Activated naive CD4-positive, alpha-beta T cell treated with anti-CD3 and anti-CD28 coated beads for 36 hours (primary cell): ENCODE measurements around the gene PLIN3. TPM values are rescaled to one million over a fixed set of nuclear protein-coding genes. Genes with fewer than 3 reads are reported as not detected.
"Not testable (repeated sequence)": the region's sequence is repeated elsewhere in the genome, so short reads cannot be mapped to it uniquely, and the experiment has no call there.

Source experiments
- CTCF ChIA-PET: fragments of 350-600 bp; sonication (Branson Sonifier 250); formaldehyde crosslinking; loops from one replicate; lab custom pipeline; 2021; ENCODE audit warnings: antibody characterized with exemption; lab: Charles Lee
- DNase-seq: peaks from one replicate; pipeline ENCODE4 v3.0.0-alpha.2; 2020
- H3K27ac Mint-ChIP-seq: one replicate; pipeline ENCODE4 v1.8.0; 2021; ENCODE audit warnings: mild to moderate bottlenecking, mixed read lengths
- H3K27me3 Mint-ChIP-seq: one replicate; pipeline ENCODE4 v1.8.0; 2021; ENCODE audit warnings: low read depth, mixed read lengths
- H3K36me3 Mint-ChIP-seq: one replicate; pipeline ENCODE4 v1.8.0; 2021; ENCODE audit warnings: low read depth, mixed read lengths
- H3K4me1 Mint-ChIP-seq: one replicate; pipeline ENCODE4 v1.8.0; 2021; ENCODE audit warnings: low read depth, mixed read lengths
- H3K4me3 Mint-ChIP-seq: one replicate; pipeline ENCODE4 v1.8.0; 2021; ENCODE audit warnings: mild to moderate bottlenecking, moderate library complexity, mixed read lengths
- H3K9me3 Mint-ChIP-seq: one replicate; pipeline ENCODE4 v1.8.0; 2021; ENCODE audit warnings: mixed read lengths
- intact Hi-C: fragments of 100-400 bp; cut with micrococcal nuclease; formaldehyde crosslinking; loops from one replicate; pipeline ENCODE4 v1.15.1; 2023
- total RNA-seq, 2 experiments: library from RNA; stranded (reverse); gene quantifications; one replicate each; pipeline ENCODE4 v1.2.3, GENCODE V29; 2021

The PLIN3 gene
- total RNA-seq, 2 experiments from 2014 or later = 16.1 to 17.1 TPM

DNA sequence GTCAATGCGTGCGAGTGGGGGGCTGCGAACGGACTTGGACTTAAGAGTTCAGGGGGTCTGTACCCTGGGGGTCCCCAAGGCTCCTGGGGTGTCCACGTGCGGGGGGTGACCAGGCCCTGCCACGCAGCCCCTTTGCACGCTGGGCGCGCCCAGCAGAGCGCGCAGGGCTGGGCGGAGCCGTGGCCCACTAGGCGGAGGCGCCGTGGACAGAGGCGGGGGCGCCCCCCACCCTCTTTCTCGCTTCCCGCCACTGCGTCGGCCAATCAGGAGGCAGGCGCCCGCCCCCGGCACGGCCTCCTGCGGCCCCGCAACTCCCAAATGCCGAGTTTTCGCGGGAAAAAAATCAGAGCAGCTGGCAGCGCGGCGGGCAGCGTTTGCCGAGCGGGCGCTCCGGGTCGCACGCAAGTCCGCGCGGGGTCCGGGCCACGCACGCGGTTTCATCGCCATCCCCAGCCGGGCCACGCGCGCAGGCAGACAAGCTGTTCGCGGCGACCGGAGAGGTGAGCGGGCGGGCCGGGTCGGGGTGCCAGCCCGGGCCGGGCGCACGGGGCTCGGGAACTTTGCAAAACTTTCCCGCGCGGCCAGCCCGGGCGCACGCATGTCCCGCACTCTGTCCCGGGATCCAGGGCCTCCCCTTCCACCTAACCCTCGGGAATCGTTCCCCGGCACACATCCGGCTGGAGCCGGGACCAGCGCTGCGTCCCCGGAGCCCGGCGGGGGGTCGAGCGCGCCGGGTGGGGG is 41.9 kb upstream of the PLIN3 start, which contains the start of gene UHRF1:
TSS of gene UHRF1 (plus strand) at position 346 of the 741 bp plus-strand sequence. CDS start 1,385 bp downstream, outside the sequence.
- Mint-ChIP-seq H3K9me3 (no peaks in the 10 kb centered on the region), H3K27ac (peak within 1 kb of the TSS; percentile 86), H3K27me3 (no peaks in the 10 kb centered on the region), H3K4me1 (peaks cover 48% of the 10 kb centered on the region), H3K36me3 (peaks cover 37% of the 10 kb centered on the region), H3K4me3 (peak within 1 kb of the TSS; percentile 85)
- intact Hi-C loops = no loop called here
- DNase-seq = peak; percentile 83
- CTCF ChIA-PET = no interaction called here

DNA sequence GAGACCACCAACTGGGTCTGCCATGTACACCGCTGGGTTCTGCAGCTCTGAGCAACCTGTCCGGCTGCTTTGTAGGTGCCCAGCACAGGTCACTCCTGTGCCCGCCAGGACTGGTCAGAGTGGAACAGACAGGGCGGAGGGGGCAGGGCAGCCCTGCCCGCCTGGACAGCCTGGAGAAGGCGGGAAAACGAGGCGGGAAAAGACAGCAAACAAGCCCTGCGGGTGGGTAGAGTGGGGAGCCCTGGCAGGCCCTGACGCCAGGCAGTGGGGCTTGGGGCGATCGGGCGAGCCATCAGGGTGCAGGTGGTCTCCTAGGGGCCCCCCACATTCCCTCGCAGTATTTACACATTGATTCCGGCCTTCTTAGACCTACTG is 41.3 kb upstream of the PLIN3 start:
- no peak for DNase-seq
- H3K27me3 Mint-ChIP-seq = no peaks in the 10 kb centered on the region
- peaks cover 32% of the 10 kb centered on the region for H3K36me3 Mint-ChIP-seq
- CTCF ChIA-PET = interaction anchor here (2.1 kb wide), 1 partner anchor 36 kb away, joined by 5 read pairs; no protein-coding TSS in a partner anchor
- H3K4me3 Mint-ChIP-seq = peak overlapping the region; percentile 85
- no peaks in the 10 kb centered on the region for H3K9me3 Mint-ChIP-seq
- peaks cover 43% of the 10 kb centered on the region for H3K4me1 Mint-ChIP-seq
- intact Hi-C loops = no loop called here
- peak overlapping the region; percentile 50 for H3K27ac Mint-ChIP-seq

DNA sequence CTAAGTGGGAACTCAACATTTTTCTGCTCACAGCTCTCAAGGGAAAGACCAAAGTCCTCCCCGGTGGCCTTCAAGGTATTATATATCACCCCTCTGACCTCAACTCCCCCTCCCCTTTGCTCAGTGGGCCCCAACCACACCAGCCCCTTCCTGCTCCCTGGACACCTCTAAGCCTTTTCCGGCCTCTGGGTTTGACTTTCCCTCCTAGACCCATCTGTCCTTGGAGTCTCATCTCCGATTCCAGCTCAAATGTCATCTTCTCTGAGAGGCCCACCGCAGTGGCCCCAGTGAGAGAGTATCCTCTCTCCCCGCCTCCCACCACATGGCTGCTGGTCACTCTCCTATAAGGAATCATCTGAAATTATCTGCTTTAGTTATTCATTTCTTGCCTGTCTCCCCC is 40.9 kb upstream of the PLIN3 start:
- H3K9me3 Mint-ChIP-seq = no peaks in the 10 kb centered on the region
- H3K4me1 Mint-ChIP-seq = peaks cover 39% of the 10 kb centered on the region
- intact Hi-C loops = no loop called here
- no peaks in the 10 kb centered on the region for H3K27me3 Mint-ChIP-seq
- H3K4me3 Mint-ChIP-seq = peak overlapping the region; percentile 3
- peak overlapping the region; percentile 50 for H3K27ac Mint-ChIP-seq
- H3K36me3 Mint-ChIP-seq = peaks cover 29% of the 10 kb centered on the region
- DNase-seq = no peak
- CTCF ChIA-PET = interaction anchor here (0.6 to 2.1 kb wide), 2 partner anchors 35 to 42 kb away, joined by 3 to 5 read pairs; no protein-coding TSS in a partner anchor

DNA sequence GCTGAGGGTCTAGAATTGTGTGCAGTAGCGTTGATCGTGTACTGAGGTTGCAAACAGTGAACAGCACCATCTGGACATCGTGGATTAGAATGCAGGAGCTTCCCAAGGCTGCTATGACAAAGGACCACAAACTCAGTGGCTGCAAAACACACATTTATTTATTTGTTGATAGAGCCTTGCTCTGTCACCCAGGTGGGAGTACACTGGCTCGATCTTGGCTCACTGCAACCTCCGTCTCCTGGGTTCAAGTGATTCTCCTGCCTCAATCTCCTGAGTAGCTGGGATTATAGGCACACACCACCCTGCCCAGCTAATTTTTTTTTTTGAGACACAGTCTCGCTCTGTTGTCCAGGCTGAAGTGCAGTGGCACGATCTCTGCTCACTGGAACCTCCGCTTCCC is 39.5 kb upstream of the PLIN3 start:
- no peak overlapping the region for H3K4me3 Mint-ChIP-seq
- CTCF ChIA-PET = interaction anchor here (2.1 kb wide), 1 partner anchor 34 kb away, joined by 5 read pairs; no protein-coding TSS in a partner anchor
- H3K4me1 Mint-ChIP-seq = peaks cover 25% of the 10 kb centered on the region
- DNase-seq = no peak
- H3K36me3 Mint-ChIP-seq = peaks cover 16% of the 10 kb centered on the region
- H3K27me3 Mint-ChIP-seq = no peaks in the 10 kb centered on the region
- no peak overlapping the region for H3K27ac Mint-ChIP-seq
- H3K9me3 Mint-ChIP-seq = no peaks in the 10 kb centered on the region
- intact Hi-C loops = no loop called here

DNA sequence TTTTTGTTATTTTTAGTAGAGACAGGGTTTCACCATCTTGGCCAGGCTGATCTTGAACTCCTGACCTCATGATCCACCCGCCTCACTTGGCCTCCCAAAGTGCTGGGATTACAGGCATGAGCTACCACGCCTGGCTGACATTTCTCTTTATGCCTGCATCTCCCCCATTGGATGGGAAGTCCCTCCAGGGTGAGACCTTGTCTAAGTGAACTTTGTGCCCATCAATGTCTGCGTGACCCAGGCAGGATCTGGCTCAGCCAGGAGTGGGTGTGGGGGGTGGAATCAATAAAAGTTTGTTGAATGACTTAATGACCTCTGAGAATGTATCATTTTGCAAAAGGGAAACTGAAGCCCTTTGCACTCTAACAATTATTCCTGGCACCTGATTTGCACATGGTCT is 37.0 kb upstream of the PLIN3 start:
- CTCF ChIA-PET = interaction anchor here (1.2 kb wide), 1 partner anchor 8 kb away, joined by 3 read pairs; no protein-coding TSS in a partner anchor
- no peak for DNase-seq
- H3K9me3 Mint-ChIP-seq = no peaks in the 10 kb centered on the region
- H3K27me3 Mint-ChIP-seq = no peaks in the 10 kb centered on the region
- intact Hi-C loops = no loop called here
- H3K36me3 Mint-ChIP-seq = no peaks in the 10 kb centered on the region
- peaks cover 14% of the 10 kb centered on the region for H3K4me1 Mint-ChIP-seq
- H3K27ac Mint-ChIP-seq = no peak overlapping the region
- H3K4me3 Mint-ChIP-seq = no peak overlapping the region

DNA sequence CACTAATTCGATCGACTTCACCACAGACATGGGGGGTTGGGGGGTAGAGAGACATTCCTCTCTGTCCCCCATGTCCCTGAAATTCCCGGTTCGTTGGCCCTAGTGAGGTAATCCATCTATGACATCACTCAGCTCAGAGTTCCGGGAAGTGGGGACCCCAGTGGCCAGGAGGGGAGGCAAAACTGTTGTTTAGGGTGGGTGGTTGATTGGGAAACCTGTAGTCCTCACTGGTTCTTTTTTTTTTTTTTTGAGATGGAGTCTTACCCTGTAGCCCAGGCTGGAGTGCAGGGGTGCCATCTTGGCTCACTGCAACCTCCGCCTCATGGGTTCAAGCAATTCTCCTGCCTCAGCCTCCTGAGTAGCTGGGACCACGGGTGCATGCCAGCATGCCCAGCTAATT is 35.3 kb upstream of the PLIN3 start, which contains the start of gene ARRDC5:
TSS of gene ARRDC5 (minus strand) at position 101 of the 400 bp plus-strand sequence. CDS start at position 30, 71 bp downstream.
- peaks cover 2% of the 10 kb centered on the region for H3K4me1 Mint-ChIP-seq
- no peaks in the 10 kb centered on the region for H3K9me3 Mint-ChIP-seq
- H3K36me3 Mint-ChIP-seq = no peaks in the 10 kb centered on the region
- no peak for DNase-seq
- no peak within 1 kb of the TSS for H3K4me3 Mint-ChIP-seq
- H3K27me3 Mint-ChIP-seq = no peaks in the 10 kb centered on the region
- CTCF ChIA-PET = no interaction called here
- intact Hi-C loops = no loop called here
- H3K27ac Mint-ChIP-seq = no peak within 1 kb of the TSS

DNA sequence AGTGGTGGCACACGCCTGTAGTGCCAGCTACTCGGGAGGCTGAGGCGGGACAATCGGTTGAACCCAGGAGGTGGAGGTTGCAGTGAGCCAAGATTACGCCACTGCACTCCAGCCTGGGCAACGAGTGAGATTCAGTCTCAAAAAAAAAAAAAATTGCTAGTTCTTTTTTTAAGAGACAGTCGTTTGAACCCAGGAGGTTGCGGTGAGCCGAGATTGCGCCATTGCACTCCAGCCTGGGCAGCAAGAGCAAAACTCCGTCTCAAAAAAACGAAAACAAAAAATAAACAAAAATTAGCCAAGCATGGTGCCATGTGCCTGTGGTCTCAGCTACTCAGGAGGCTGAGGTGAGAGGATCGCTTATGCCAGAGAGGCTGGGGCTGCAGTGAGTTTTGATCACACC is 33.4 kb upstream of the PLIN3 start:
- intact Hi-C loops, H3K36me3 Mint-ChIP-seq, H3K4me3 Mint-ChIP-seq, CTCF ChIA-PET, H3K27ac Mint-ChIP-seq, H3K9me3 Mint-ChIP-seq, H3K4me1 Mint-ChIP-seq, DNase-seq, H3K27me3 Mint-ChIP-seq: not testable (repeated sequence)

DNA sequence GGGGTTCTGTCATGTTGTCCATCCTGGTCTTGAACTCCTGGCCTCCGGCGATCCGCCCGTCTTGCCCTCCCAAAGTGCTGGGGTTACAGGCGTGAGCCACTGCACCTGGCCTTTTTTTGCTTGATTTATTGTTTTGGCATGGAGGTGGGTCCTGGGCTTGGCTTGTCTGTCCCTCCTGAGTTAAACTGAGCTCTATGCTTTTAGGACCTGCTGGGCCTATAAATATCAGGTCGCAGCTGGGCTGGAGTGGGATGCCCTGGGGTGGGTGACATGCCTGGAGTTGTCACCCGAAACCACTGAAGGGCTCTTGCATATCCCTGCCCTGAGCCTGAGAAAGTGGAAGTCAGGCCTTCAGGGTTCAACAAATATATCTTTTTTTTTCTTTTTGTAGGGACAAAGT is 29.7 kb upstream of the PLIN3 start:
- no peaks in the 10 kb centered on the region for H3K9me3 Mint-ChIP-seq

DNA sequence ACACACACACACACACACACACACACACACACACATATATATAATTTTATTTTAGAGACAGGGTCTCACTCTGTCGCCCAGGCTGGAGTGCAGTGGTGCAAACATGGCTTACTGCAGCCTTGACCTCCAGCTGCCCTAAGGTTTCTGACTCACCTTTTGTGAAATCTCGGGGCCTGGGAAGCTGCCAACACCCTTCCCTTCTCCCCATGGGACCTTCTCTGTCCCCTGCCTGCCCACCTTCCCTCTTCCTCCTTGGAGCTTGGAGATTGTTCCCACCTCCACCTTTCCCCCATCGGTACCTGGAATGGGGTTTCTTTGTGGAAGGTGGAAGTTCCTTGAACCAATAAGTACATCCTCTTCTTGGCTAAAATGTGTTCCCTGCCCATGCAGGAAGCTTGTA is 28.9 kb upstream of the PLIN3 start:
- no peaks in the 10 kb centered on the region for H3K9me3 Mint-ChIP-seq
- peaks cover 2% of the 10 kb centered on the region for H3K4me1 Mint-ChIP-seq
- intact Hi-C loops = no loop called here
- no peak for DNase-seq
- no peaks in the 10 kb centered on the region for H3K36me3 Mint-ChIP-seq
- H3K27ac Mint-ChIP-seq = no peak overlapping the region
- no peak overlapping the region for H3K4me3 Mint-ChIP-seq
- H3K27me3 Mint-ChIP-seq = no peaks in the 10 kb centered on the region
- CTCF ChIA-PET = no interaction called here

More for the DNA sequence above, 29.7 kb upstream of the PLIN3 start:
- no peak overlapping the region for H3K27ac Mint-ChIP-seq
- CTCF ChIA-PET = interaction anchor here (0.9 kb wide), 1 partner anchor 46 kb away, joined by 3 read pairs; no protein-coding TSS in a partner anchor
- H3K4me3 Mint-ChIP-seq = no peak overlapping the region
- intact Hi-C loops = no loop called here
- peaks cover 2% of the 10 kb centered on the region for H3K4me1 Mint-ChIP-seq
- H3K36me3 Mint-ChIP-seq = no peaks in the 10 kb centered on the region
- H3K27me3 Mint-ChIP-seq = no peaks in the 10 kb centered on the region
- DNase-seq = no peak

DNA sequence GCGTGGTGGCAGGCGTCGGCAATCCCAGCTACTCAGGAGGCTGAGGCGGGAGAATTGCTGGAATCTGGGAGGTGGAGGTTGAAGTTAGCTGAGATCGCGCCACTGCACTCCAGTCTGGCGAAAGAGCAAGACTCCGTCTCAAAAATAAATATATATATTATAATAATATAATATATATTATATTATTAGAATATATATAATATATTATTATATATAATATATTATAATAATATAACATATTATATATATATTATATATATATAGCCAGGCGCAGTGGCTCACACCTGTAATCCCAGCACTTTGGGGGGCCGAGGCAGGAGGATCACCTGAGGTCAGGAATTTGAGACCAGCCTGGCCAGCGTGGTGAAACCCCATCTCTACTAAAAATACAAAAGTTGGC is 25.5 kb upstream of the PLIN3 start:
- CTCF ChIA-PET, H3K36me3 Mint-ChIP-seq, intact Hi-C loops, H3K9me3 Mint-ChIP-seq, H3K27ac Mint-ChIP-seq, H3K4me3 Mint-ChIP-seq, H3K4me1 Mint-ChIP-seq, DNase-seq, H3K27me3 Mint-ChIP-seq: not testable (repeated sequence)

DNA sequence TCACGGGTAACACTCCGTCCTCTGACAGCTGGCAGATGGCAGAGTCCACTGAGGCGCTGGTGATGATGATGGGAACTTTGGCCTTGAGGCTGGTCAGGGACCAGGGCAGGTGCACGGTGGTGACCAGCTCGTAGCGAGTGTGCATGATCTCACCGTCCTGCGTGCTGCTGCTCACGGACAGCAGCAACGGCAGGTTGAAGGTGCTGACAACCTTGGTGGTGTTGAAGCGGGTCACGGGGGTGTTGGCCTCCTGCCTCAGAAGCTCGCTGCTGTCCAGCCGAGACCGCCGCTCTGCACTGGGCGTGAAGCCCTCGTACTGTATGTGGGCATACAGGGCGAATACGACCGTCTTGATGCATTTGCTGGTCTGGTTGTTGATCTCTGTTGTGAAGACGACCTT is 23.6 kb upstream of the PLIN3 start:
- no peak overlapping the region for H3K4me3 Mint-ChIP-seq
- DNase-seq = no peak
- no peak overlapping the region for H3K27ac Mint-ChIP-seq
- no peaks in the 10 kb centered on the region for H3K27me3 Mint-ChIP-seq
- H3K9me3 Mint-ChIP-seq = no peaks in the 10 kb centered on the region
- CTCF ChIA-PET = no interaction called here
- peaks cover 2% of the 10 kb centered on the region for H3K4me1 Mint-ChIP-seq
- intact Hi-C loops = no loop called here
- H3K36me3 Mint-ChIP-seq = peaks cover 2% of the 10 kb centered on the region

DNA sequence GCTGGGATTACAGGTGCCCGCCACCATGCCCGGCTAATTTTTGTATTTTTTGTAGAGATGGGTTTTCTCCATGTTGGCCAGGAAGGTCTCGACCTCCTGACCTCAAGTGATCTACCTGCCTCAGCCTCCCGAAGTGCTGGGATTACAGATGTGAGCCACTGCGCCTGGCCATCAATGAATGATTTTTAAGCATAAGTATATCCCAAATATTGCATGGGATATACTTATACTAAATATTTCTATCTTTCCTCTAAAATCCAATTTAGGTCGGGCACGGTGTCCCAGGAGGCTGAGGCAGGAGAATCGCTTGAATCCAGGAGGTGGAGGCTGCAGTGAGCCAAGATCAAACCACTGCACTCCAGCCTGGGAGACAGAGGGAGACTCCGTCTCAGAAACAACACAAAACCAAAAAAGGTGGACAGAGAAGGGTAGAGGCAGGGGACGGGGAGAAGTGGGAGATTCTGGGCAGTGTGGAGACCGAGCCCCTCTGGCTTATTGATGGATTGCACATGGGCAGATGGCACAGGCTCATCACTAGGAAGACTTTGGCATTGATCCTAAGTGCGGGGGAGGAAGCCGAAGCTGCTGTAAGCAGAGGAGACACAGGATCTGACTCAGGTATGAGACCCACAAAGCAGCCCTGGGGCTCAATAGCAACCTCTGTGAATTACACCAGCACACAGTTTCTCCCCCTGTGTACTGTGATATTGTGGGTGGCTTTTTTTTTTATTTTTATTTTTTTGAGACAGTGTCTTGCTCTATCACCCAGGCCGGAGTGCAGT is 21.8 kb upstream of the PLIN3 start:
- Mint-ChIP-seq H3K36me3 (peaks cover 2% of the 10 kb centered on the region), H3K4me3 (no peak overlapping the region), H3K27ac (no peak overlapping the region), H3K4me1 (no peaks in the 10 kb centered on the region), H3K27me3 (no peaks in the 10 kb centered on the region), H3K9me3 (no peaks in the 10 kb centered on the region)
- CTCF ChIA-PET = interaction anchor here (0.6 kb wide), 1 partner anchor 25 kb away, joined by 3 read pairs; no protein-coding TSS in a partner anchor
- DNase-seq = no peak
- intact Hi-C loops = no loop called here
